Heart left ventricle (tissue), 13 donors: ENCODE measurements around the gene PM20D1.

Experiments
- POLR2A ChIP-seq, 2 donors: fragments of 450-650 bp; IDR thresholded peaks; one replicate each; pipeline ENCODE4 v1.6.1; 2017; ENCODE audit warnings: antibody characterized with exemption in 2 of 2, mild to moderate bottlenecking in 2 of 2, moderate library complexity in 2 of 2
- TF ChIP-seq, protein P1 (sequence below), 12 donors: fragments of 200-600 bp; sonication (generic) in 4 of 12; IDR thresholded peaks; one replicate each; pipeline versions ENCODE4 v1.5.0 to v1.8.0; 2018 to 2022; ENCODE audit warnings: antibody characterized with exemption in 12 of 12, mild to moderate bottlenecking in 5 of 12
- donor health status: ischemic (EF 13 %, LVEDD 7.1; RV severe dilation, severe dysfunction).
- donor health status: DM: no; HTN: yes; CAD: no.
- donor health status: DM: no; HTN: no; CAD: no.
- donor health status: ischemic (EF 25% LVEDD 6.9; RV normal size, moderate dysfunction).
- donor health status: ischemic (EF 25% LVEDD 5.7; RV mildly dilated, moderate dysfunction).
- donor health status: ischemic (EF 35%, LVEDD 5.7; RV mildly dilated, moderate dysfunction).
- donor health status: nonischemic (EF 11% LVEDD 7.7; RV severe dilation, severe dysfunction).
- donor health status: DM: yes; HTN: yes; CAD: no.
- donor health status: PGD.
- donor health status: ischemic (EF 29% LVEDD 5.4; RV normal size, mild dysfunction).
- donor health status: nonischemic (EF 23%, LVEDD 6.1; RV moderate dilation, normal function).

- TF ChIP-seq POLR2A (IDR thresholded peaks at IDR 0.05): no peak
- TF ChIP-seq, protein P1, sequence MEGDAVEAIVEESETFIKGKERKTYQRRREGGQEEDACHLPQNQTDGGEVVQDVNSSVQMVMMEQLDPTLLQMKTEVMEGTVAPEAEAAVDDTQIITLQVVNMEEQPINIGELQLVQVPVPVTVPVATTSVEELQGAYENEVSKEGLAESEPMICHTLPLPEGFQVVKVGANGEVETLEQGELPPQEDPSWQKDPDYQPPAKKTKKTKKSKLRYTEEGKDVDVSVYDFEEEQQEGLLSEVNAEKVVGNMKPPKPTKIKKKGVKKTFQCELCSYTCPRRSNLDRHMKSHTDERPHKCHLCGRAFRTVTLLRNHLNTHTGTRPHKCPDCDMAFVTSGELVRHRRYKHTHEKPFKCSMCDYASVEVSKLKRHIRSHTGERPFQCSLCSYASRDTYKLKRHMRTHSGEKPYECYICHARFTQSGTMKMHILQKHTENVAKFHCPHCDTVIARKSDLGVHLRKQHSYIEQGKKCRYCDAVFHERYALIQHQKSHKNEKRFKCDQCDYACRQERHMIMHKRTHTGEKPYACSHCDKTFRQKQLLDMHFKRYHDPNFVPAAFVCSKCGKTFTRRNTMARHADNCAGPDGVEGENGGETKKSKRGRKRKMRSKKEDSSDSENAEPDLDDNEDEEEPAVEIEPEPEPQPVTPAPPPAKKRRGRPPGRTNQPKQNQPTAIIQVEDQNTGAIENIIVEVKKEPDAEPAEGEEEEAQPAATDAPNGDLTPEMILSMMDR (IDR thresholded peaks at IDR 0.05): no peak
These were observed 31.0 kb upstream of the PM20D1 start for GRCh38 chr1:205880923-205881322.
